ENCODE measurements around the gene SLC9A3. TPM values are rescaled to one million over a fixed set of nuclear protein-coding genes. Genes with fewer than 3 reads are reported as not detected.
"Not testable (repeated sequence)": the region's sequence is repeated elsewhere in the genome, so short reads cannot be mapped to it uniquely, and the experiment has no call there.

SLC9A3 gene
- total RNA-seq, 1 donor from 2014 or later: 1.4 TPM

DNA sequence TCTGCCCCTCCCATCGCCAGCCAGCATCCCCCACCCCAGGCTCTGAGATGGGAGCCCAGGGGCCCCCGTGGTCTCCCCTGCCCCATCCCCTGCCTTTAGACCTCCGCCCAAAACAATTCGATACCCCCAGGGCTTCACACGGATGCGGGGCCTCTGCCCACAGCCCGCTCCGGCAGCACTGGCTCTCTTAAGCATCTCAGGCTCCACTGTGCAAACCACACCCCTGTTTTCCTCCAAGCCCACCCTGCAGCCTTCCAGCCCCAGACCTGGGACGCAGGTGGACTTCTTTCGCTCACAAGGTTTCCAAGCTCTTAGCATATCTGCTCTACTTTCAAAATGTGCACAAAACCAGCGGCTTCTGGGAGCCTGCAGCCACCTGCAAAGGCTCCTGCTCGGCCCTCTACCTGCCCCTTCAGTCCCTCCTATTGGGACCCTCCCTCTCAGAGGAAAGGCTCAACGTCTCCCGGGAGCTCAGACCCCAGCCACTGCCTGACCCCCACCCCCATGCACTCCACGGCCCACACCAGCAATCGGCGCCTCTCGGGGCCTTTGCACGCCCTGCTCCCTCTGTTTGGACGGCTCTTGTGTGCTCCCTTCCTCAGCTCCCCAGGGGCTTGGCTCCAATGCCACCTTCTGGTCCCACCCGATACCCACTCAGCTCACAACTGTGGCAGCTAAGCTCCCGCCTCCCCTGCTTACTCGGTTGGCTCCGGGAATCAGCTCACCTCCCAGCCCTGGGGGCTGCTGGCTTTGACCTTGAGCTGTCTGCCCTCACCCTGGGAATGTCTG is 918 bp upstream of the SLC9A3 start:
- DNase-seq: no peak

DNA sequence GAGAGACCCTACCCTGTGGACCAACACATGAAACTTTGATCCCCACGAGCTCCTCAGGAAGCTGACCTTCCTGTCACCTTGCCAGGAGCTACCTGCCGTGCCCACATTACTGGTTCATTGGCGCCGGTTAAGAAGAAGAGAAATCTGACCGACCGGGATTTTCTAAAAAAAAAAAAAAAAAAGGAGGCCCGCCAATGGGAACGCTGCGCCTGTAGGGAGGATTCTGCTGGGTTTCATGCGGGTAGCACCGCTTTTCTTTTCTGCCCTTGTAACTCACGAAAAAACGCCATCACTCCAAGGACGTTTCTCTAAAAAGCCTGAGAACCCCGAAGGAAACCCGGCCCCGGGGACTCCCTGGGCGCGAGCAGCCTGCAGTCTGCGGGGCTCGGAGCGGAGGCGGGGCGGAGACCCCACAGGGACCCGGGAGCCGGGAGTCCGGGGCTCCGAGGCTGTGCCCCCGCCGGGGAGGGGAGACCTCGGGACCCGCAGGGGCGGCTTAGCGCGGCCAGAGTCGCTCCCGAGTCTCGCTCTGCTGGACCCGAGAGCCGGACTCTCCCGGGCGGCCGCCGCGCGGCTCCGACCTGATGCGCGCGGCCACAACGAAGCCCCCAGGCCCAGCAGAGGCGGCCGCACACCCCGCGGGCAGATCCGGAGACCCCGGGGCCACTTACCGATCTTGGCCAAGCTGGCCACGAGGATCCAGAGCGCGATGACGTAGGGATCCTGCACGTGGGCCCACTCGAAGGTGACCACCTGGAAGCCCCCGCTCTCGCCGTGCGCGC is 617 bp downstream of the SLC9A3 start:
- no peak for DNase-seq

DNA sequence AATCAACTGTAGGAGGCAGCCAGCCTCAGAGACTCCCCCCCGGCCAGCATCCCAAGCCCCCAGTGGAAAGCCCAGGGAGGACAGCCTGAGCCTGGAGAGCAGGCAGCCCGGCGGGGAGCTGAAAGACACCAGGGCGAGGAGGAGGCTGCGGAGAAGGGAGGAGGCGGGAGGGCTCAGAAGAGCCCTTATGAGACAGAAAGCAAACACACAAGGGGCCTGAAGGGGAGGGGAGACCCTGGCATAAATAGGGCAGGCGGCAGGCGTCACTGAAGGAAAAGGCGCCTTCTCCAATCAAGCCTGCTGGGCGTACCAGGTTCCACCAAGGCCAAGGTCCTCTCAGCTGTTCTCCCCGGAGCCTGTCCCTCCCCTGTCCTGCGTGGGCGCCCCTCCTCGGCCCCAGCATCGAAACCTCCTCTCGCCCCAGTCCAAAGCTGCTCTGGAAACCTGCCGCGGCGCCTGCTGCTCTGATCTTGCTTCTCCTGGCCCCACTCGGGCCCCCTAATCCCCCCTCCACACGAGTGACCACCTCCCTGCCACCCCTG is 1.3 kb downstream of the SLC9A3 start:
- DNase-seq: no peak

DNA sequence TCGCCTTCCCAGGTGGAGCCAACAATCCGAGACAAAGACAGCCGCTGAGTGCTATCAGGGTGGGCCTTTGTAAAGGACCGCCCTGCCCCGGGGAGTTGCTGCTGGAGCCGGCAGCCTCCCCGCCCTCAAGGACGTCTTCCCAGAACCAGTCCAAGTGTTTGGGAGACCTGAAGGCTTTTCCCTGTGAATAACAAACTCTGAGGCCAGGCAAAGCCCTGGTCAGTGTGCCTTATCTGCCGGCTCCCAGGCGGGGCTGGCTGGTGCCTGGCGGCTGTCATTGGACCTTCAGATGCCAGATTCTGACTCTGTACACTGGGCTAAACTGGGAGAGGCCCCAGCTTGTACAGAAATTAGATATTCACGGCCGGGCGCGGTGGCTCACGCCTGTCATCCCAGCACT is 2.1 kb downstream of the SLC9A3 start:
- DNase-seq: no peak

DNA sequence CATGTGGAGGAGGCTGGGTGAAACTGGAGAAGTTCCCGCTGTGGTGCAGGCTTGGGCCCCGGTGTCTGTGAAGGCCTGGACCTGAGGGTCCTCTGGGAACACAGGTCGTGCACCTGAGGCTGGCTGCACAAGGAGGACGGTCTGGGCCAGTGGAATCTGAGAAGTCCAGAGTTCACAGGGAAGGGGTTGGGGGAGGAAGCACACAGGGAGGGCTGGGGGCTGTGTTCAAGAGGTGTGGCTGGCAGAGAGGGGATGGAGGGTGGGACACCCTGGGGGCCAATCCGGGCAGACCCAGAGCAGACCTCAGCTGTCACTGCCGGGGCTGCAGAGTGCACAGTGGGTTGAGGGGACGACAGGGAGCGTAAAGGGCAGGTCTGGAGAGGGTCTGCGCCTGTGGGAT is 2.6 kb downstream of the SLC9A3 start:
- DNase-seq: no peak

DNA sequence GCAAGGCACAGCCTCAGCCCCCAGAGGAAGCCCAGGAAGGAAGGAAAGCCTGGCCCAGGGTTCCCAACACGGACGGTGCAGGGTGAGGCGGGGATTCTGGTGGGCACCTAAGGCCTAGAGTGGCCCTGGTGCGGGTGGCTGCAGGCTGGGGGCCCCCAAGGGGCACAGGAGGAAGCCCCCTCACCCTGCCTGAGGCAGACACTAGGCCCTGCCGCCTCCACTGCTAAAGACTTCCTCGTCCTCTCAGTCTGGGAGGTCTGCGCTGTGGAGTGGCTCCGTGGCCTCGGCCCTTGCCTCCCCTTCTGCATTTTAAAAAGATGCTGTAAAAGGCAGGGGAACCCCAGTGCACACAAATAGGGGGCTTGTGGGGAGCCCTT is 3.4 kb downstream of the SLC9A3 start:
- DNase-seq: no peak

DNA sequence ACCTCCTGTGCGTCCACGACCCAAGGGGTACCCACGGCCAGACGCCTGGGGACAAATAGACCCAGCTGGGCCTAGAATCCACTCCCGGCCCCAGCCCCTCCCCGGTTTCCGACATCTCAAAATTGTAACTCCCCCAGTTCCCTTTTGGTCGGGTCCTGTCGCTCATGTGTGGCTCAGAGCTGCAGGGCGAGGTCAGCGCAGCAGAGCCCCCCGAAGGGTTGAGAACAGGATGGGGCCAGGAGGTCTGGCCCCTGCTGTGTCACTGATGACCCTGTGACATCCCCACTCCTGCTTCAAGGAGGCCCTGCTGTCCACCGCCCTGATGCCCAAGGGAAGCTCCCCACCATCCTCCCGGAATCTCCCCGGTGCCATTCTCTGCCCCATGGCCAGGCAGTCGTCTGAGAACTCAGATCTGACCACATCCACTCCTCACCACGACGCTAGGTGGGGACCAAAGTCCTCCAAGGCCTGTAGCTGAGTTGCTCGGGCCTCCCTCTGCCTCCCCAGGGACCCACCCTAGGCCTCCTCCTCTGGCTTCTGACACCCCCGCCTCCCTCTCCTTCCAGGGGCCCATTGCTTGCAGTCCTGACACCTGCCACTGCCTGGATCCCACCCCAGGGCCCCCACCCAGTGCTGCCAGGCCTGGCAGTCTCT is 3.9 kb downstream of the SLC9A3 start:
- no peak for DNase-seq

DNA sequence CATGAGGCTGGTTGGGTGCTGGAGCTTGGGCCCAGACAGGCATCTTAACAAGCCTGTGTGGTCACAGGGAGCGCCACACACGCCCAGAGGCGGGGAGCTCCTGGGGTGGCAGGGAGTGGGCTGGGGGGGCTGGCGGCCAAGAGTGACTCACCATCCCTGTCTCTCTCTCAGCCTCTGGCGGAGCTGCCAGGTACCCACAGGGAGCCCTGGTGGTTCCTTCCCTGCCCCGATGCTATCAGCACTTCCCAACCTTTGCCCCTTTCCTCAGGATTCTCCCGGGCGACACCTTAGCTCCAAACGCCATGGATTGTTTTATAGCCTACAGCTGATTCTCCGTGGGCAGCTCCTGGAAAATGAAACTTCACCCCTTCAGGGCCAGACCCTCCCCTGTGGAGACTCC is 5.5 kb downstream of the SLC9A3 start:
- DNase-seq: no peak

DNA sequence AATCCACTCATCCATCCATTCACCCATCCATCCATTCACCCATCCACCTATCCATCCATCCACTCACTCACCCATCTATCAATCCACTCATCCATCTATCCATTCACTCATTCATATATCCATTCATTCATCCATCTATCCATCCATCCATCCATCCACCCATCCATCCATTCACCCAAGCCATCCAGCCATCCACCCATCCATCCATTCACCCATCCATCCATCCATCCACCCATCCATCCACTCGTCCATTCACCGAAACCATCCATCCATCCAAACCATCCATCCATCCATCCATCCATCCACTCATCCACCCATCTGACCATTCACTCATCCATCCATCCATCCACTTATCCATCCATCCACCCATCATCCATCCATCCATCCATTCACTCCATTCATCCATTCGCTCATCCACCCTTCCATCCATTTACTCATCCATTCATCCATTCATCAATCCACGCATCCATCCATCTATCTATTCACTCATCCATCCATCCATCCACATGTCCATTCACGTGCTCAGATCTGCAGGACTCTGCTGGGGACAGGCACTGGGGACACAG is 6.6 kb downstream of the SLC9A3 start:
- DNase-seq: no peak

DNA sequence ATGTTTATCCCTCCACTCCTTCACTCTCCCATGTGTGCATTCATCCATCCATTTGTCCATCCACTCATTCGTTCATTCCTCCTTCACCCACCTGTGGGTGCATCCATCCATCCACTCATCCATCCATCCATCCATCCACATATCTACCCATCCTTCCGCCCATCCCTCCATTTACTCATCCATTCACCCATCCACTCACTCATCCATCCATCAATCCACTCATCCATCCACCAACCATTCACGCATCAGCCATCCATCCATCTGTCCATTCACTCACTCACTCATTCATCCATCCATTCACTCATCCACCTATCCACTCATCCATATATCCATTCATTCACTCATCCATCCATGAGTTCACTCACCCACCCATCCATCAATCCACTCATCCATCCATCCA is 7.3 kb downstream of the SLC9A3 start:
- DNase-seq: no peak

DNA sequence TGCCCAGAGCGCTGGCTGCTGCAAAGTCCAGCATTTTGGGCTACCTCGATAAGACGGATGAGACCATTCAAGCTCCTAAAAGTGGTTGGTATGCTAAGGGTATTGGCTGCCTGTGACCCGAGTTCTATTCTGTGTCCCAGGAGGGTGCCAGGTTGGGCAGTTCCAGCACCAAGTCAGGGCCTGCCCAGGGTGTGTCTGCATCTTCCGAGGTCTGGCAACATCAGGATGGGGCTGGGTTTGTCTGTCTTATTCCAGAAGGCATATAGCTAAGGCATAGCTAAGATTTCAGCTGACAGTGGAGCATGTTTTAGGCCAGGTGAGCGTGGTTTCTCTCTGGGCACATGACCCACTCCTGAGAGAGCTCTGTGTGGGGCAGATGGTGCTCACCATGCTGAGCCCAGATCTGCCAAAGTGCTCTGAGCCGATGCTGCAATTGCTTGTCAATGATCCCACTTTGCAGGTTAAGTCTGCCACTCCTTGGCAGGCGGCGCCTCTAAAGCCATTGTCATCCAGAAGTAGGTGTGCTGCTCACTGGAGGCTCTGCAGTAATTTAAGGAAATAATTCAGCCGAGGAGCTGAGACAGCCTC is 7.8 kb downstream of the SLC9A3 start:
- no peak for DNase-seq

DNA sequence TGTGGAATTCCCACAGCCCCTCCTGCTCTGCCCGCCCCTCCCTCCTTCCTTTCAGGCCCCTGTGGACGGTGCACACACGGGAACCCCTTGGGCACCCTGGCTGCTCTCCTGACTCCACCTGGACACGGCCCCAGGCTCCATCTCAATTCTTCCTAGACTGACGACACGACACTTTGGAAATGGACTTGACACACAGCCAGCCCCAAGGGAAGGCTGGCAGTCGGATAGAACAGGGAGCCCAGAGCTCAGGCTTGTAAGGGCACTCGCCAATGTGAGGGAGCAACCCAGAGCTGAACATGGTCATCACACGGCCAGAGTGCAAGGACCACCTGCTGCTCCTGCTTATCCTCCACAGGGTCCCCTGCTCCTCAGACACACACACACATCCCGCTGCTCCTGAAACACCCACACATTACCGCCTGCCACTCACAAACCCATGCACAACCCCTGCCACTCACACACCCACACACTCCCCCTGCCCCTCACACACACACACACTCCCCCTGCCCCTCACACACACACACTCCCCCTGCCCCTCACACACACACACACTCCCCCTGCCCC is 8.9 kb downstream of the SLC9A3 start:
- no peak for DNase-seq

DNA sequence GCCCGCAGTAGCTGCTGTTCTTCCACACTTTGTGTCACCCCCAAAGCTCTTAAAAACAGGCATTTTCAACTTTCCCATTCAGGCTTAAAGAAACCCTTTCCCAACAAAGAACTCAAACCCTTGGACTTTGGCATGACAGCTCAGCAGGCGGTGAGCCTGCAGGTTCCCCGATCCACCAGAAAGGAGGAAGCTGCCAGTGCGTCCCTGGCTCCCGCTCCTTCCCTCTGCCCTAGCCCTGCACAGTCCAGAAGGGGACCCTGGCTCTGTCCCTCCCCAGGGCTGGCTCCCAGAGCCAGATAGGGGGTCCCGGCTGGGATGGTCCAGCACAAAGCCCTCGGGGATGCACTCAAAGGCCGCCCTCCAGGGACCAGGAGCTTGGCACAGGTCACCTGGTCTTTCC is 9.6 kb downstream of the SLC9A3 start:
- no peak for DNase-seq

DNA sequence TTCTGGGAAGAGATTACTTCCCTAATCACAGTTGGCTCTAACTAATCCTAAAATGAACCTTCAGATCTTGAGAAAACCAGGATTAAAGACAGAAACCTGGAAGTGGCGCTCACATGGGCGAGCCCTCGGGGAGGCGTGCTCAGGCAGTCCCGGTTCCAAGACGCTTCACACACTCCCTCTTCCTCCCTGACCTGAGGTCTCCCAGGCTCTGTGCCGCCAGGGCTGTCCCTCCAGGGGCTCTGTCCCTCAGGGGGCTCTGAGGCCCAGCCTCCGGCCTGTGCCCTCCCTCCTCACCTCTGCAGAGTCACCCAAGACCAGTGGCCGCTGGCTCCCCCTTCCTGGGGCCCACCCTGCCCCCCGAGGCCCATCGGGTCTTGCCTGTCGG is 10.2 kb downstream of the SLC9A3 start:
- no peak for DNase-seq

DNA sequence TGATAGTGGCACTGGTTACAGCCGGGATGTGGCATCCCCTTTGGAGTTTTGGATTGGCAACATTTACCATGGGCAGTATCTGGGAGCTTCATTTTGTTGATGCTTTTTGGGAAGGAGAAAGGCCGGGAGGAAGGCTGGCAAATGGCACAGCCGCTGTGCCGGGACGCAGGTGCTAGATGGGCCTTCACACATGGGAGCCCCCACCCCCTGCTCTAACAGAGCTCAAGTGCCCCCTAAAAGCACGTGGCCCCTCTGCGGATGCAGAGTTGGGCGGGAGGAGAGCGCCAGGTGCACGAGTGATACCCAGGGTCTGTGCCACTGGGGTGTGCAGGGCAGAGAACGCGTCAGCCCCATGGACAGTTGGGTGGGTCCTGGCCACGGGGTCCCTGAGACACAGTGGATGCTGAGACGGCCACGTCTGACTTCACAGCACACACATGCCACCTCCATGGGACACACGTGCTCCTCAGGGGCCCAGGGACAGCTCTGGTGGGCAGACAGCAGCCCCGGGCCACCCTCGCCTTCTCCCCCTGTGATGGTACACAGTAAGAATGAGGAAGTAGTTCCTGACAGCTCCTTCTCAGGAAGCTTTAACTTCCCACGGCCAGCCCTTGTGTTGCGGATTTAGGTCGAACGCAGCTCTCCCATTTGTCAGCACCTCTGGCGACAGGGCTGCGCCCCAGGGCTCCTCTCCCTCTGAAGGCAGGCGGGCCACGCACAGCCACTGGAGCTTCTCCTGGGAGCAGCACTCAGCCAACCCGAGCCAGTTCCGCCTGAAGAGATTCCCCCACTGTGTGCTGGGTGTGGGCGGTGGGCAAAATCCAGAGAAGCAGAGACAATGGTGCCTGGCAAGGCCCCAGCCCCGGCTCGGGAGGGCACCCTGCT is 10.8 kb downstream of the SLC9A3 start:
- DNase-seq: no peak

DNA sequence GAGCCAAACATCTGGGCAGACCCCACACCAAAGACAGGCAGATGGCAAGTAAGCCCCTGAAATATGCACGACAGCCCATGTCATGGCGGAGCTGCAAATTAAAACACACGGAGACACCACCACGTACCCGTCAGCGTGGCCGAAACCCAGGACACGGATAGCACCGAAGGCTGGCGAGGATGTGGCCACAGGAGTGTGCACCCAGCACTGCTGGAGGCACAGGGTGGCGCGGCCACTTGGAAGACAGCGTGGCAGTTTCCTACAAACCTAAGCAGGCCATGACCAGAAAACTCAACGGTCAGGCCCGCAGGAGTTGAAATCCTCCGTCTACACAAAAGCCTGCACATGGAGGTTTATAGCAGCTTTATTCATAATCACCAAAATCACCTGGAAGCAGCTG is 12.8 kb downstream of the SLC9A3 start:
- DNase-seq: no peak

DNA sequence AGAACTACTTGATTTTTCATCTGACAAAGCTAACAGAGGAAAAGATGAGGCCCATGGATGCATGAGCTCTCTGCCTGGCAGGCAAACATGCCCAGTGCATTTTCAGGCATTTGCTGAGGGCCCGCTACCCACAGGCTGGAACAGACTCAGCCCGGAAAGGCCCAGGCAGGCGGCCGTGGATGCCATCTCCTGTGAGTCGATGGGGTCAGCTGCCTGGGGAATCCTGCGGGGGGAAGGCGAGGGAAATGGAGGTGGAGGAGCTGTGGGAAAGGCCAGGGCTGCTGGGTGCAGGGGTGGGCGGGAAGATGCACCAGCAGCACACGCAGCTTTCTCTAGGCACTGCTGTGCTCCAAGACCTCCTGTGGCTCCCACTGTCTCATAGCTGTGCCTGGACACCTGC is 13.7 kb downstream of the SLC9A3 start:
- DNase-seq: no peak

DNA sequence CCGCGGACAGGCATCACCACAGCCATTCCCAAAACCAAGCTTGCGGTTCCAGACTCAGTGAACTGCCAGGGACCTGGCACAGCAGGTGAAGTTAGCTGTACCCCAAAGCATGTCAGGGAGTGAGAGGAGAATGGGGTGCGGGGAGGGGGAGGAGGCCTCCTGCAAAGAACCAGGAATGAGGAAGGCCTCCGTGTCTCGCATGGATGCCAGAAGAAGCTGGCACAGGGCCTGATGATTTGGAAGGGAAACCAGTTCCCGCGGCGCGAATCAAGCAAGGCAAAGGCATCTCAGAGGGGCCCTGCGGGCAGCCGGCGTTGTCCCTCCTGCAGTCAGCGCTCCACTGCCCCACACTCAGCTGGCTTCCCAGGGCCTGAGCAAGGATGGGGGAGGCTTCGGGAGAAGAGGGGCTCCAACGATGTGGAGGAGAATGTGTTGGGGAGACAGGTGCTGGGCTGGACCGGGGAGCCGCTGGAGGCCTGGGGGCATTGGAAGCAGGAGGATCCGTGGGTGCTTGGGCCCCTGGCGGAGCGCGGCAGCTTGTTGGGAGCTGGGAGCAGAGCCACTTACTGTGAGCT is 14.6 kb downstream of the SLC9A3 start:
- no peak for DNase-seq

DNA sequence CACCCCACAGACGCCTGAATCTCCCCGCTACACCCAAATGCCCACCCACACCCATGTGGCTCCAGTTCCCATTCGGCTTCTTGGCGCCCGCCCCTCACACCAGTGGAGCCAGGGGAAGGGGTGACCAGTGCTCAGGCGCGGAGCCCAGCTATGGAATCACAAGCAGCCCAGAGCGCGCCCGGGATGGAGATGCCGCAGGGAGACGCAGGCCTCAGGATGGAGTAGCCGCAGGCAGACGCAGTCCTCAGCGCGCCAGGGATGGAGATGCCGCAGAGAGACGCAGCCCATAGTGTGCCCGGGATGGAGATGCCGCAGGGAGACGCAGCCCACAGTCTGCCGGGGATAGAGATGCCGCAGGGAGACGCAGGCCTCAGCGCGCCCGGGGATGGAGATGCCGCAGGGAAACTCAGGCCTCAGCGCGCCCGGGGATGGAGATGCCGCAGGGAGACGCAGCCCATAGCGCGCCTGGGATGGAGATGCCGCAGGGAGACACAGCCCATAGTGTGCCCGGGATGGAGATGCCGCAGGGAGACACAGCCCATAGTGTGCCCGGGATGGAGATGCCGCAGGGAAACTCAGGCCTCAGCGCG is 16.2 kb downstream of the SLC9A3 start:
- DNase-seq: not testable (repeated sequence)

DNA sequence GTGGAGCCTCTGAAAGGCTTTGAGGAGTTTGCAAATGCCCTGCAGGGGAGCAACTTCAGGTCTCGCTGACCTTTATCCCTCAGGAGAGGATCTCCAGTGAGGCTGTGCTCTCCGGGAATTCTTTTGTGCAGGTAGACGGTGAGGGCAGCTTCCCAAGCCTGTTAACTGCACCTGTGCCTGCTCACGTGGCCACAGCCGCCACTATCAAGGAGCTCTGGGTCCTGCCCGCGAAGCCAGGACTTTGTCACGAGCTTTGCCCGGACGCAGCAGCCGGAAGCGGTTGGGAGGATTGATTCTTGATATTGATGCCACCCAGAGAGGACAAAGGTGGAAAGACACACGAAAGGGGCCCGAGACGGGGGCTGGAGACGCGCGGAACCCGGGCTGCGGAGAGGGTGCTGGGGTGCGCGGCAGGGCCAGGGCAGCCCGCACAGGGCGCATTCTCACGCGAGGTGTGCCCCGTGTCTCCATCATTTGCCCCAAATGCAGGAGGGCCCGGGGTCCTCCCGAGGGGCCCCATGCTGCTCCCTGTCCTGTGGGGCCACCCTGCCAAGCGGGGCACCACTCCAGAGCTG is 18.2 kb downstream of the SLC9A3 start:
- no peak for DNase-seq
